IMR-90 (cell line): ENCODE data around the gene METRNL. TPM values are rescaled to one million over a fixed set of nuclear protein-coding genes. Genes with fewer than 3 reads are reported as not detected.

Experiments used
- ATAC-seq: fragments of 200-7000 bp; cut with Tn5 transposase; 2 replicates; pipeline ENCODE4 v1.9.1; 2020; ENCODE audit warnings: low read depth, mild to moderate bottlenecking, moderate library complexity
- BruUV-seq: library from RNA; stranded (reverse); fragments of 400-500 nt; replicated peaks from 2 replicates; lab custom pipeline; 2021; lab: Mats Ljungman, UMichigan
- CTCF ChIA-PET: fragments of 300-600 bp; formaldehyde crosslinking; extraction: SDS; loops from one replicate; lab custom pipeline; 2021; ENCODE audit warnings: antibody characterized with exemption; lab: Yijun Ruan, JAX
- POLR2A ChIA-PET: fragments of 300-600 bp; sonication (Branson Sonifier 250); formaldehyde crosslinking; loops from one replicate; lab custom pipeline; 2022; ENCODE audit warnings: antibody characterized with exemption; ENCODE audit not compliant: unreplicated experiment; lab: Charles Lee
- DNase-seq: peaks from one replicate; pipeline ENCODE4 v3.0.0; 2013
- H2AFZ ChIP-seq: replicated peaks from 2 replicates; pipeline ENCODE3; 2013; ENCODE audit warnings: low read length, mild to moderate bottlenecking; ENCODE audit not compliant: poor library complexity
- H2AK5ac ChIP-seq: 2 replicates; pipeline ENCODE4 v1.6.1; 2013; ENCODE audit warnings: low read depth, low read length, inconsistent platforms
- H2AK9ac ChIP-seq: replicated peaks from 2 replicates; pipeline ENCODE3; 2013; ENCODE audit warnings: mild to moderate bottlenecking, low read depth, low read length, moderate library complexity; ENCODE audit not compliant: poor library complexity
- H2BK120ac ChIP-seq: 2 replicates; pipeline ENCODE4 v1.6.1; 2013; ENCODE audit warnings: low read depth, low read length, inconsistent platforms
- H2BK15ac ChIP-seq: 3 replicates; pipeline ENCODE4 v1.6.1; 2013; ENCODE audit warnings: low read depth, low read length, inconsistent platforms
- H2BK20ac ChIP-seq: 2 replicates; pipeline ENCODE4 v1.6.1; 2013; ENCODE audit warnings: low read depth, mild to moderate bottlenecking, inconsistent platforms, low read length, moderate library complexity
- H2BK5ac ChIP-seq: 2 replicates; pipeline ENCODE4 v1.6.1; 2013; ENCODE audit warnings: mild to moderate bottlenecking, low read depth, low read length, inconsistent platforms; ENCODE audit not compliant: poor library complexity, severe bottlenecking
- H3K14ac ChIP-seq: replicated peaks from 2 replicates; pipeline ENCODE4 v1.6.1; 2013; ENCODE audit warnings: low read depth, low read length, inconsistent platforms
- H3K18ac ChIP-seq: 2 replicates; pipeline ENCODE4 v1.6.1; 2013; ENCODE audit warnings: low read depth, low read length, control low read depth
- H3K23ac ChIP-seq: 2 replicates; pipeline ENCODE4 v1.6.1; 2013; ENCODE audit warnings: low read depth, low read length, inconsistent platforms
- H3K27ac ChIP-seq: 2 replicates; pipeline ENCODE4 v1.5.1; 2013; ENCODE audit warnings: mild to moderate bottlenecking, control low read depth, low read length; ENCODE audit not compliant: insufficient read depth
- H3K27me3 ChIP-seq: 2 replicates; pipeline ENCODE4 v1.6.1; 2013; ENCODE audit warnings: low read length; ENCODE audit not compliant: control insufficient read depth, insufficient read depth
- H3K36me3 ChIP-seq: 2 replicates; pipeline ENCODE4 v1.6.1; 2013; ENCODE audit warnings: low read length, mixed read lengths; ENCODE audit not compliant: control insufficient read depth, insufficient read depth
- H3K4ac ChIP-seq: 2 replicates; pipeline ENCODE4 v1.6.1; 2013; ENCODE audit warnings: low read depth, low read length, inconsistent platforms
- H3K4me1 ChIP-seq: 2 replicates; pipeline ENCODE4 v1.6.1; 2013; ENCODE audit warnings: low read length, mixed read lengths; ENCODE audit not compliant: control insufficient read depth, insufficient read depth
- H3K4me2 ChIP-seq: 2 replicates; pipeline ENCODE4 v1.6.1; 2013; ENCODE audit warnings: low read depth, mild to moderate bottlenecking, control low read depth, low read length, moderate library complexity
- H3K4me3 ChIP-seq: 2 replicates; pipeline ENCODE4 v1.5.1; 2013; ENCODE audit warnings: low read depth, mild to moderate bottlenecking, control low read depth, low read length, moderate library complexity; ENCODE audit not compliant: insufficient read depth
- H3K56ac ChIP-seq: 2 replicates; pipeline ENCODE4 v1.6.1; 2013; ENCODE audit warnings: low read length, inconsistent platforms; ENCODE audit not compliant: insufficient read depth; ENCODE audit errors: extremely low read depth
- H3K79me1 ChIP-seq, 2 experiments: 2 replicates each; pipeline ENCODE4 v1.6.1; 2013; ENCODE audit warnings: low read length in 2 of 2, inconsistent platforms in 1 of 2, low read depth in 1 of 2
- H3K9ac ChIP-seq: 2 replicates; pipeline ENCODE4 v1.6.1; 2013; ENCODE audit warnings: low read depth, low read length, control low read depth
- H3K9me1 ChIP-seq: 2 replicates; pipeline ENCODE4 v1.6.1; 2013; ENCODE audit warnings: low read length, inconsistent platforms; ENCODE audit not compliant: insufficient read depth
- H3K9me3 ChIP-seq: 2 replicates; pipeline ENCODE4 v1.6.1; 2013; ENCODE audit warnings: low read length; ENCODE audit not compliant: control insufficient read depth, insufficient read depth
- H4K20me1 ChIP-seq: 2 replicates; pipeline ENCODE4 v1.6.1; 2013; ENCODE audit warnings: low read length, inconsistent platforms; ENCODE audit not compliant: insufficient read depth
- H4K5ac ChIP-seq: 2 replicates; pipeline ENCODE4 v1.6.1; 2013; ENCODE audit warnings: mild to moderate bottlenecking, low read depth, low read length, control low read depth
- H4K8ac ChIP-seq, 2 experiments: 2 replicates each; pipeline ENCODE4 v1.6.1; 2013; ENCODE audit warnings: low read depth in 2 of 2, low read length in 2 of 2, control low read depth in 1 of 2, inconsistent platforms in 1 of 2
- H4K91ac ChIP-seq: 2 replicates; pipeline ENCODE4 v1.6.1; 2013; ENCODE audit warnings: low read depth, low read length, inconsistent platforms; ENCODE audit not compliant: insufficient read depth
- CEBPB ChIP-seq: IDR thresholded peaks from 2 replicates; pipeline ENCODE4 v1.6.1; 2012; ENCODE audit warnings: low read depth, low read length, improper control_type of control experiment
- CHD1 ChIP-seq: IDR thresholded peaks from 2 replicates; pipeline ENCODE4 v1.6.1; 2012; ENCODE audit warnings: low read depth, low read length, improper control_type of control experiment
- MAZ ChIP-seq: IDR thresholded peaks from 2 replicates; pipeline ENCODE4 v1.6.1; 2012; ENCODE audit warnings: low read depth, mild to moderate bottlenecking, low read length, improper control_type of control experiment, moderate library complexity, borderline replicate concordance
- MXI1 ChIP-seq: IDR thresholded peaks from 2 replicates; pipeline ENCODE4 v1.6.1; 2012; ENCODE audit warnings: low read depth, mild to moderate bottlenecking, low read length, moderate library complexity, borderline replicate concordance
- NFE2L2 ChIP-seq: fragments of 150-350 bp; IDR thresholded peaks from 2 replicates; pipeline ENCODE4 v1.6.1; 2016; ENCODE audit warnings: low read depth, mild to moderate bottlenecking, low read length
- POLR2A ChIP-seq: IDR thresholded peaks from 2 replicates; pipeline ENCODE4 v1.6.1; 2012; ENCODE audit warnings: mild to moderate bottlenecking, low read depth, low read length
- RAD21 ChIP-seq: IDR thresholded peaks from 2 replicates; pipeline ENCODE4 v1.6.1; 2012; ENCODE audit warnings: low read length, improper control_type of control experiment
- RCOR1 ChIP-seq: IDR thresholded peaks from 2 replicates; pipeline ENCODE4 v1.6.1; 2012; ENCODE audit warnings: mild to moderate bottlenecking, low read length, improper control_type of control experiment; ENCODE audit not compliant: insufficient replicate concordance
- WGBS, 2 experiments: methylation state at CpG; one replicate each; pipeline versions ENCODE4 v1.1.5 to v1.1.7; 2013; ENCODE audit warnings: missing lambda C conversion rate in 2 of 2; ENCODE audit not compliant: insufficient read length in 1 of 2; ENCODE audit errors: extremely low coverage in 2 of 2; 5-methylcytosine and 5-hydroxymethylcytosine counted together
- dilution Hi-C: fragments of 300-500 bp; cut with HindIII; formaldehyde crosslinking; loops from one replicate; pipeline ENCODE4 v1.14.3; 2018; ENCODE audit warnings: low sequenced_read_pairs; ENCODE audit not compliant: unreplicated experiment
- in situ Hi-C: fragments of 300-500 bp; cut with MboI; formaldehyde crosslinking; loops from 3 replicates; pipeline ENCODE4 v1.14.3; 2019; ENCODE audit warnings: low sequenced_read_pairs, inconsistent platforms, mixed read lengths
- intact Hi-C: fragments of 100-400 bp; cut with micrococcal nuclease; formaldehyde crosslinking; loops from 2 replicates; pipeline ENCODE4 v1.10.0; 2022
- polyA plus RNA-seq, 3 experiments: library from polyadenylated mRNA; depleted of rRNA; stranded (reverse); fragments of >200 nt; gene quantifications; 2 replicates each; pipeline ENCODE4 v1.2.3, GENCODE V29; 2012; ENCODE audit warnings: low replicate concordance in 1 of 3
- total RNA-seq: library from RNA; depleted of rRNA; stranded (reverse); fragments of >200 nt; gene quantifications from 2 replicates; pipeline ENCODE4 v1.2.3, GENCODE V29; 2012
- TF ChIP-seq, protein P1 (sequence below): fragments of 150-350 bp; IDR thresholded peaks from 2 replicates; pipeline ENCODE4 v1.6.1; 2016; ENCODE audit warnings: low read depth, mild to moderate bottlenecking, low read length, moderate library complexity, borderline replicate concordance
- TF ChIP-seq, protein P2 (sequence below): fragments of 150-350 bp; IDR thresholded peaks from 2 replicates; pipeline ENCODE4 v1.6.1; 2017; ENCODE audit warnings: mild to moderate bottlenecking, antibody characterized with exemption, low read length, low read depth

METRNL gene
- total and polyA plus RNA-seq, 2 of the 4 experiments (the other 2 are of a cell fraction) = 17.9 to 48.2 TPM

DNA sequence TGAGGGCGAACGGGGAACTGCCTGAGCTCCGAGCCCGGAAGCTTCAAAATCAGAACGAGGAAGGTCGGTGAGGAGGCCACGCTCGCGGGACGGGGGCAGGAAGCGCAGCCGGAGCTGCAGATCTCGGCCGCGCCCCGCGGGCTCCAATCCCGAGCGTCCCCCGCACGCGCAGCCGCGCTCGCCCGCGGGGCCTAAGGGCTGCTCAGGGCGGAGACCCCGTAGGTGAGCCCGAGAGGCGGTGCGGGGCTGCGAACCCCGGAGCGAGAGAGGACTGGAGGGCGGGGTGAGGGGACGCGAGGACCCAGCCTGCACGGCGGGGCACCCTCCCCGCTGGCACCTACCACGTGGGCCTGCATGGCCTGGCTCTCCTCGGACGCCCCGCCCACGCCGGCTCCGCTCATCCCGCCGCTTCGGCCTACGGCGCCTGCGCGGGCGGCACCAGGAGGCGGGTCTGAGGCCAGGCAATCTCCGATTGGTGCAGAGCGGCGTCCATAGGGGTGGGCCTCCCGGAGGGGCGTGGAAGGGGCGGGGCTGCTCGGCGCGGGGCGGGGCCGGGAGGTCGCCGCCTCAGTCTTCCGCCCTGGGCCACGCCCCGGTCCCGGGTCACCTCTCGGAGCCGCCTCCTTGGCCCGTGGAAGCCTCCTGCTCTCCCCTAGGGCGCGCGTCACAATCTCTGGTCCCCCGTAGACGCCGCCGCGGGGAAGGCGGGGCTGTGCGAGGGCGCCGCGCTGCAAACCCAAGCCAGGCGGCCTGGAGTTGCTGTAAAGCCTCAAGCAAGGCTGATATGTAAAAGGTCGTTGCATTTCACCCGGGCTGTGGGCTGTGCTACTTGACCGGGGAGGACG lies 27.8 kb upstream of the METRNL start:
- peak overlapping the region; percentile 50 for H2BK120ac ChIP-seq
- peak overlapping the region; percentile 85 for H3K27ac ChIP-seq
- no peaks in the 10 kb centered on the region for H3K27me3 ChIP-seq
- peak overlapping the region; percentile 99 for H2AK5ac ChIP-seq
- peak overlapping the region; percentile 71 for H3K4me2 ChIP-seq
- peak overlapping the region; percentile 94 for H4K91ac ChIP-seq
- H4K5ac ChIP-seq = peak overlapping the region; percentile 92
- peaks cover 5% of the 10 kb centered on the region; the same call in 1 of the 2 replicates for H3K36me3 ChIP-seq
- H3K9ac ChIP-seq = peak overlapping the region; percentile 83
- peak overlapping the region; percentile 85; the same call in 1 of the 3 replicates for H2BK15ac ChIP-seq
- H3K4me1 ChIP-seq = peaks cover 21% of the 10 kb centered on the region
- ChIA-PET CTCF (no interaction called here), POLR2A (no interaction called here)
- H3K9me1 ChIP-seq = peaks cover 12% of the 10 kb centered on the region
- 2% methylated on average over 31 of the region's 95 CpGs; no CpG with 5 or more reads in 1 of the 2 experiments for WGBS, 2 experiments
- peak overlapping the region; percentile 74; the same call in 1 of the 2 replicates for H2BK20ac ChIP-seq
- peak overlapping the region; percentile 99 for H3K14ac ChIP-seq
- H3K4ac ChIP-seq = peak overlapping the region; percentile 95
- in situ Hi-C loops (no loop called here), intact Hi-C loops (no loop called here), dilution Hi-C loops (no loop called here)
- peaks cover 3% of the 10 kb centered on the region; the same call in 1 of the 2 replicates for H4K20me1 ChIP-seq
- ATAC-seq (peak; percentile 95), DNase-seq (peak; percentile 95)
- peak overlapping the region; percentile 55 for H3K4me3 ChIP-seq
- BruUV-seq = no TSS peak
- 0 out of 2 replicates have a peak overlapping the region, but pooled peaks have one; percentile 31 for H3K56ac ChIP-seq
- peak overlapping the region; percentile 66 for H3K18ac ChIP-seq
- no peaks in the 10 kb centered on the region for H3K9me3 ChIP-seq
- peak overlapping the region; percentile 93 for H3K23ac ChIP-seq
- peak overlapping the region; percentile 97 to 99 for H4K8ac ChIP-seq
- peak; percentile 69; the same call in 1 of the 2 replicates for TF ChIP-seq MAZ
- TF ChIP-seq POLR2A = peak; percentile 51; the same call in 1 of the 2 replicates
- TF ChIP-seq NFE2L2 = no peak
- TF ChIP-seq CHD1 = no peak
- TF ChIP-seq MXI1 = peak; percentile 96
- TF ChIP-seq, protein P1, sequence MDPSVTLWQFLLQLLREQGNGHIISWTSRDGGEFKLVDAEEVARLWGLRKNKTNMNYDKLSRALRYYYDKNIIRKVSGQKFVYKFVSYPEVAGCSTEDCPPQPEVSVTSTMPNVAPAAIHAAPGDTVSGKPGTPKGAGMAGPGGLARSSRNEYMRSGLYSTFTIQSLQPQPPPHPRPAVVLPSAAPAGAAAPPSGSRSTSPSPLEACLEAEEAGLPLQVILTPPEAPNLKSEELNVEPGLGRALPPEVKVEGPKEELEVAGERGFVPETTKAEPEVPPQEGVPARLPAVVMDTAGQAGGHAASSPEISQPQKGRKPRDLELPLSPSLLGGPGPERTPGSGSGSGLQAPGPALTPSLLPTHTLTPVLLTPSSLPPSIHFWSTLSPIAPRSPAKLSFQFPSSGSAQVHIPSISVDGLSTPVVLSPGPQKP = no peak
- TF ChIP-seq, protein P2, sequence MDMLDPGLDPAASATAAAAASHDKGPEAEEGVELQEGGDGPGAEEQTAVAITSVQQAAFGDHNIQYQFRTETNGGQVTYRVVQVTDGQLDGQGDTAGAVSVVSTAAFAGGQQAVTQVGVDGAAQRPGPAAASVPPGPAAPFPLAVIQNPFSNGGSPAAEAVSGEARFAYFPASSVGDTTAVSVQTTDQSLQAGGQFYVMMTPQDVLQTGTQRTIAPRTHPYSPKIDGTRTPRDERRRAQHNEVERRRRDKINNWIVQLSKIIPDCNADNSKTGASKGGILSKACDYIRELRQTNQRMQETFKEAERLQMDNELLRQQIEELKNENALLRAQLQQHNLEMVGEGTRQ = peak; percentile 87
- no peak for TF ChIP-seq RCOR1
- peak; percentile 6; the same call in 1 of the 2 replicates for TF ChIP-seq RAD21
- TF ChIP-seq CEBPB = no peak
- H2AFZ ChIP-seq = peak overlapping the region; percentile 99
- peak overlapping the region; percentile 91 for H2AK9ac ChIP-seq
- H2BK5ac ChIP-seq = peak overlapping the region; percentile 86
- peaks cover 9 to 21% of the 10 kb centered on the region in 2 experiments for H3K79me1 ChIP-seq
